Stomach (tissue), 4 donors: ENCODE data around the gene THBS1.

Source experiments
- CTCF ChIP-seq, 7 experiments: fragments of 450-650 bp in 4 of 7; fragments of 200-600 bp in 3 of 7; sonication (generic) in 3 of 7; IDR thresholded peaks; one replicate each; pipeline ENCODE4 v1.5.1; 2016 to 2019; ENCODE audit warnings: antibody characterized with exemption in 7 of 7, control low read depth in 2 of 7, mild to moderate bottlenecking in 1 of 7
- EP300 ChIP-seq: sonication (generic); formaldehyde crosslinking; IDR thresholded peaks from one replicate; pipeline ENCODE4 v1.6.1; 2017; ENCODE audit warnings: antibody characterized with exemption

GRCh38 chr15:39579487-39580116, 1.3 kb upstream of the THBS1 start:
- TF ChIP-seq CTCF (IDR thresholded peaks at IDR 0.05) (no peak), EP300 (no peak)
